ENCODE measurements around the gene OR6F1.
"Not testable (repeated sequence)": the region's sequence is repeated elsewhere in the genome, so short reads cannot be mapped to it uniquely, and the experiment has no call there.

The OR6F1 gene

GRCh38 chr1:247716546-247716945, at the start of gene OR6F1:
Gene OR6F1 (minus strand): TSS chr1:247716646. CDS start chr1:247712755, 3,891 bp downstream.
- DNase-seq = no peak
- in situ Hi-C loops (cut with HindIII; ENCODE audit: low pct_ligation_motif_present, low pct_unique_long_range_greater_than_20kb, low sequenced_read_pairs) = no loop called here

GRCh38 chr1:247760456-247760855, 44.0 kb upstream of the OR6F1 start, which contains the start of gene OR1C1:
Gene OR1C1 (minus strand): TSS chr1:247760556. CDS start chr1:247758406, 2,150 bp downstream.
- no peak for DNase-seq

GRCh38 chr1:247754311-247754710, 37.9 kb upstream of the OR6F1 start:
- in situ Hi-C loops (cut with HindIII; ENCODE audit: low pct_ligation_motif_present, low pct_unique_long_range_greater_than_20kb, low sequenced_read_pairs); DNase-seq: not testable (repeated sequence)

More at GRCh38 chr1:247760456-247760855, 44.0 kb upstream of the OR6F1 start, which contains the start of gene OR1C1:
- in situ Hi-C loops (cut with HindIII; ENCODE audit: low pct_ligation_motif_present, low pct_unique_long_range_greater_than_20kb, low sequenced_read_pairs) = no loop called here

- no peak for DNase-seq
- in situ Hi-C loops (cut with HindIII; ENCODE audit: low pct_ligation_motif_present, low pct_unique_long_range_greater_than_20kb, low sequenced_read_pairs) = no loop called here
These were observed 33.4 kb upstream of the OR6F1 start for GRCh38 chr1:247749870-247750269.

- in situ Hi-C loops (cut with HindIII; ENCODE audit: low pct_ligation_motif_present, low pct_unique_long_range_greater_than_20kb, low sequenced_read_pairs) = no loop called here
- DNase-seq = no peak
These were observed 31.6 kb upstream of the OR6F1 start, which contains the start of gene OR14A2 for GRCh38 chr1:247748041-247748440. Gene OR14A2 (minus strand): TSS chr1:247748141.

GRCh38 chr1:247747616-247748015, 31.2 kb upstream of the OR6F1 start:
- no peak for DNase-seq
- in situ Hi-C loops (cut with HindIII; ENCODE audit: low pct_ligation_motif_present, low pct_unique_long_range_greater_than_20kb, low sequenced_read_pairs) = no loop called here

- in situ Hi-C loops (cut with HindIII; ENCODE audit: low pct_ligation_motif_present, low pct_unique_long_range_greater_than_20kb, low sequenced_read_pairs) = no loop called here
- DNase-seq = no peak
These were observed 30.0 kb upstream of the OR6F1 start for GRCh38 chr1:247746391-247746935.

- in situ Hi-C loops (cut with HindIII; ENCODE audit: low pct_ligation_motif_present, low pct_unique_long_range_greater_than_20kb, low sequenced_read_pairs); DNase-seq: not testable (repeated sequence)
These were observed 25.8 kb upstream of the OR6F1 start for GRCh38 chr1:247742215-247742760.

GRCh38 chr1:247741756-247742155, 25.3 kb upstream of the OR6F1 start:
- in situ Hi-C loops (cut with HindIII; ENCODE audit: low pct_ligation_motif_present, low pct_unique_long_range_greater_than_20kb, low sequenced_read_pairs) = no loop called here
- no peak for DNase-seq

- no peak for DNase-seq
- in situ Hi-C loops (cut with HindIII; ENCODE audit: low pct_ligation_motif_present, low pct_unique_long_range_greater_than_20kb, low sequenced_read_pairs) = no loop called here
These were observed 24.3 kb upstream of the OR6F1 start for GRCh38 chr1:247740721-247741120.

GRCh38 chr1:247738315-247738714, 21.9 kb upstream of the OR6F1 start, which contains the start of gene OR14K1:
Gene OR14K1 (plus strand): TSS chr1:247738615. CDS start chr1:247738615, 0 bp downstream.
- DNase-seq = no peak
- in situ Hi-C loops (cut with HindIII; ENCODE audit: low pct_ligation_motif_present, low pct_unique_long_range_greater_than_20kb, low sequenced_read_pairs) = no loop called here

GRCh38 chr1:247721222-247721621, 4.8 kb upstream of the OR6F1 start:
- in situ Hi-C loops (cut with HindIII; ENCODE audit: low pct_ligation_motif_present, low pct_unique_long_range_greater_than_20kb, low sequenced_read_pairs) = no loop called here

GRCh38 chr1:247713753-247714152, 2.7 kb downstream of the OR6F1 start:
- no peak for DNase-seq
- in situ Hi-C loops (cut with HindIII; ENCODE audit: low pct_ligation_motif_present, low pct_unique_long_range_greater_than_20kb, low sequenced_read_pairs) = no loop called here

More at GRCh38 chr1:247721222-247721621, 4.8 kb upstream of the OR6F1 start:
- no peak for DNase-seq

- DNase-seq; in situ Hi-C loops (cut with HindIII; ENCODE audit: low pct_ligation_motif_present, low pct_unique_long_range_greater_than_20kb, low sequenced_read_pairs): not testable (repeated sequence)
These were observed 5.8 kb downstream of the OR6F1 start for GRCh38 chr1:247710681-247711080.

- in situ Hi-C loops (cut with HindIII; ENCODE audit: low pct_ligation_motif_present, low pct_unique_long_range_greater_than_20kb, low sequenced_read_pairs) = no loop called here
- DNase-seq = no peak
These were observed 15.1 kb downstream of the OR6F1 start for GRCh38 chr1:247701338-247701737.

GRCh38 chr1:247681288-247681897, 35.1 kb downstream of the OR6F1 start:
- in situ Hi-C loops (cut with HindIII; ENCODE audit: low pct_ligation_motif_present, low pct_unique_long_range_greater_than_20kb, low sequenced_read_pairs) = no loop called here
- DNase-seq = peak; percentile 65

- DNase-seq = no peak
- in situ Hi-C loops (cut with HindIII; ENCODE audit: low pct_ligation_motif_present, low pct_unique_long_range_greater_than_20kb, low sequenced_read_pairs) = no loop called here
These were observed 36.3 kb downstream of the OR6F1 start for GRCh38 chr1:247680171-247680570.

- no peak for DNase-seq
- in situ Hi-C loops (cut with HindIII; ENCODE audit: low pct_ligation_motif_present, low pct_unique_long_range_greater_than_20kb, low sequenced_read_pairs) = no loop called here
These were observed 36.8 kb downstream of the OR6F1 start, which contains the start of gene OR13G1 for GRCh38 chr1:247679639-247680038. Gene OR13G1 (minus strand): TSS chr1:247679739. CDS start chr1:247673041, 6,698 bp downstream.

GRCh38 chr1:247669225-247669624, 47.2 kb downstream of the OR6F1 start:
- DNase-seq = no peak
- in situ Hi-C loops (cut with HindIII; ENCODE audit: low pct_ligation_motif_present, low pct_unique_long_range_greater_than_20kb, low sequenced_read_pairs) = no loop called here
